Endothelial cell of umbilical vein (primary cell): ENCODE measurements around the gene DISP2. TPM values are rescaled to one million over a fixed set of nuclear protein-coding genes. Genes with fewer than 3 reads are reported as not detected.

Source experiments
- BruUV-seq: library from RNA; stranded (reverse); fragments of 400-500 nt; replicated peaks from 2 replicates; lab custom pipeline; 2021; lab: Mats Ljungman, UMichigan
- CTCF ChIA-PET: fragments of 300-600, 350-600 bp; sonication (Branson Sonifier 250); formaldehyde crosslinking; loops from one replicate; lab custom pipeline; 2021; ENCODE audit warnings: antibody characterized with exemption, inconsistent platforms; lab: Charles Lee
- POLR2A ChIA-PET: fragments of 300-600, 350-600 bp; sonication (Branson Sonifier 250); formaldehyde crosslinking; loops from one replicate; lab custom pipeline; 2021; ENCODE audit warnings: antibody characterized with exemption, inconsistent platforms; lab: Charles Lee
- DNase-seq: peaks from one replicate; pipeline ENCODE4 v3.0.0-alpha.2; 2011; ENCODE audit warnings: low read depth, low spot score
- FAIRE-seq: peaks from 2 replicates; lab custom pipeline; 2011; peaks lifted over from hg19 to GRCh38; lab: Jason Lieb, UNC
- H2AFZ ChIP-seq: 2 replicates; pipeline ENCODE4 v1.6.0; 2012; ENCODE audit warnings: low read depth, low read length, control low read depth, inconsistent platforms
- H3K27ac ChIP-seq: 2 replicates; pipeline ENCODE4 v1.5.1; 2011; ENCODE audit warnings: low read depth, mild to moderate bottlenecking, control low read depth, low read length, moderate library complexity; ENCODE audit not compliant: insufficient read depth
- H3K27me3 ChIP-seq, 2 experiments: 2 replicates each; pipeline versions ENCODE4 v1.6.0 to v1.6.1; 2011; ENCODE audit warnings: low read length in 2 of 2, mixed read lengths in 1 of 2; ENCODE audit not compliant: control insufficient read depth in 2 of 2, insufficient read depth in 2 of 2
- H3K36me3 ChIP-seq, 2 experiments: 2 replicates in 1 of 2; 3 replicates in 1 of 2; pipeline ENCODE4 v1.5.1; 2011; ENCODE audit warnings: low read length in 2 of 2, mild to moderate bottlenecking in 1 of 2, moderate library complexity in 1 of 2; ENCODE audit not compliant: control insufficient read depth in 2 of 2, insufficient read depth in 2 of 2; ENCODE audit errors: extremely low read depth in 1 of 2
- H3K4me1 ChIP-seq: 3 replicates; pipeline ENCODE4 v1.5.1; 2011; ENCODE audit warnings: mild to moderate bottlenecking, low read length; ENCODE audit not compliant: control insufficient read depth, insufficient read depth; ENCODE audit errors: extremely low read depth
- H3K4me2 ChIP-seq: 2 replicates; pipeline ENCODE4 v1.6.1; 2011; ENCODE audit warnings: low read length, control low read depth, mixed read lengths; ENCODE audit not compliant: insufficient read depth
- H3K4me3 ChIP-seq, 3 experiments: fragments of 200-600 bp in 1 of 3; sonication (generic), shearing (Covaris generic) in 1 of 3; replicated peaks in 1 of 3; 2 replicates each; pipeline ENCODE4 v1.5.1; 2011 to 2016; ENCODE audit warnings: control low read depth in 3 of 3, low read length in 3 of 3, mild to moderate bottlenecking in 2 of 3, inconsistent platforms in 1 of 3, low read depth in 1 of 3, moderate library complexity in 1 of 3; ENCODE audit not compliant: insufficient read depth in 1 of 3
- H3K79me2 ChIP-seq: 2 replicates; pipeline ENCODE4 v1.6.0; 2012; ENCODE audit warnings: low read length, inconsistent platforms; ENCODE audit not compliant: control insufficient read depth, insufficient read depth
- H3K9ac ChIP-seq: replicated peaks from 2 replicates; pipeline ENCODE3; 2011; ENCODE audit warnings: low read length, control low read depth; ENCODE audit not compliant: insufficient read depth; ENCODE audit errors: extremely low read depth
- H3K9me1 ChIP-seq: replicated peaks from 3 replicates; pipeline ENCODE4 v1.6.0; 2011; ENCODE audit warnings: mild to moderate bottlenecking, low read length; ENCODE audit not compliant: control insufficient read depth, insufficient read depth; ENCODE audit errors: extremely low read depth
- H3K9me3 ChIP-seq: replicated peaks from 2 replicates; pipeline ENCODE4 v1.5.1; 2012; ENCODE audit warnings: low read length, inconsistent platforms; ENCODE audit not compliant: control insufficient read depth, insufficient read depth
- H4K20me1 ChIP-seq: replicated peaks from 2 replicates; pipeline ENCODE3; 2011; ENCODE audit warnings: mild to moderate bottlenecking, low read length; ENCODE audit not compliant: control insufficient read depth, insufficient read depth; ENCODE audit errors: extremely low read depth
- EZH2 ChIP-seq: IDR thresholded peaks from 2 replicates; pipeline ENCODE4 v1.6.1; 2012; ENCODE audit warnings: borderline replicate concordance, low read depth, mild to moderate bottlenecking, moderate library complexity, low read length, inconsistent platforms; ENCODE audit not compliant: severe bottlenecking
- FOS ChIP-seq: IDR thresholded peaks from 2 replicates; pipeline ENCODE4 v1.6.1; 2011; ENCODE audit warnings: mild to moderate bottlenecking, low read length, moderate library complexity, borderline replicate concordance; ENCODE audit not compliant: insufficient read depth
- GATA2 ChIP-seq: IDR thresholded peaks from 2 replicates; pipeline ENCODE4 v1.7.0; 2011; ENCODE audit warnings: low read depth, mild to moderate bottlenecking, moderate library complexity, mixed read lengths, low read length; ENCODE audit not compliant: insufficient read length, insufficient read depth
- JUN ChIP-seq: IDR thresholded peaks from 2 replicates; pipeline ENCODE4 v1.6.1; 2011; ENCODE audit warnings: borderline replicate concordance, low read depth; ENCODE audit not compliant: insufficient read length, insufficient read depth
- MYC ChIP-seq: IDR thresholded peaks from one replicate; pipeline ENCODE4 v1.6.1; 2011; ENCODE audit warnings: mild to moderate bottlenecking, low read depth, low read length
- POLR2A ChIP-seq: IDR thresholded peaks from 2 replicates; pipeline ENCODE4 v1.6.1; 2012; ENCODE audit warnings: low read depth, mild to moderate bottlenecking, control low read depth, low read length
- POLR2AphosphoS5 ChIP-seq: IDR thresholded peaks from 2 replicates; pipeline ENCODE4 v1.6.1; 2012; ENCODE audit warnings: low read depth, mild to moderate bottlenecking, control low read depth, low read length, moderate library complexity; ENCODE audit not compliant: insufficient read depth
- dilution Hi-C: fragments of 300-500 bp; cut with MboI; formaldehyde crosslinking; loops from one replicate; pipeline ENCODE4 v1.15.0; 2019; ENCODE audit warnings: low sequenced_read_pairs; ENCODE audit not compliant: extremely low pct_ligation_motif_present
- intact Hi-C: fragments of 100-400 bp; cut with micrococcal nuclease; formaldehyde crosslinking; loops from one replicate; pipeline ENCODE4 v1.10.0; 2022
- polyA plus RNA-seq, 4 experiments: library from polyadenylated mRNA; depleted of rRNA in 3 of 4; stranded (reverse) in 3 of 4; unstranded in 1 of 4; fragments of >200 nt; gene quantifications; 2 replicates each; pipeline versions ENCODE4 v1.2.1 to v1.2.3, GENCODE V29; 2011 to 2012; ENCODE audit warnings: missing spikeins in 1 of 4
- total RNA-seq: library from RNA; stranded (reverse); gene quantifications from 2 replicates; pipeline ENCODE4 v1.2.3, GENCODE V29; 2021
- TF ChIP-seq, protein P1 (sequence below), 2 donors: IDR thresholded peaks; 1 replicate in 1 of 2; 2 replicates in 1 of 2; pipeline ENCODE4 v1.5.1; 2011; ENCODE audit warnings: low read length in 2 of 2, mild to moderate bottlenecking in 2 of 2, moderate library complexity in 2 of 2, control low read depth in 1 of 2, inconsistent platforms in 1 of 2, low read depth in 1 of 2; ENCODE audit not compliant: insufficient read depth in 1 of 2; ENCODE audit errors: extremely low read depth in 1 of 2
- TF ChIP-seq, protein P2 (sequence below): IDR thresholded peaks from 2 replicates; pipeline ENCODE4 v1.6.1; 2011; ENCODE audit not compliant: insufficient read depth, insufficient read length

DISP2 gene
- total and polyA plus RNA-seq, 2 donors (not counting 3 experiments of a cell fraction or from before 2014, with no cell fraction given), result 0.10 to 1.2 TPM

DNA sequence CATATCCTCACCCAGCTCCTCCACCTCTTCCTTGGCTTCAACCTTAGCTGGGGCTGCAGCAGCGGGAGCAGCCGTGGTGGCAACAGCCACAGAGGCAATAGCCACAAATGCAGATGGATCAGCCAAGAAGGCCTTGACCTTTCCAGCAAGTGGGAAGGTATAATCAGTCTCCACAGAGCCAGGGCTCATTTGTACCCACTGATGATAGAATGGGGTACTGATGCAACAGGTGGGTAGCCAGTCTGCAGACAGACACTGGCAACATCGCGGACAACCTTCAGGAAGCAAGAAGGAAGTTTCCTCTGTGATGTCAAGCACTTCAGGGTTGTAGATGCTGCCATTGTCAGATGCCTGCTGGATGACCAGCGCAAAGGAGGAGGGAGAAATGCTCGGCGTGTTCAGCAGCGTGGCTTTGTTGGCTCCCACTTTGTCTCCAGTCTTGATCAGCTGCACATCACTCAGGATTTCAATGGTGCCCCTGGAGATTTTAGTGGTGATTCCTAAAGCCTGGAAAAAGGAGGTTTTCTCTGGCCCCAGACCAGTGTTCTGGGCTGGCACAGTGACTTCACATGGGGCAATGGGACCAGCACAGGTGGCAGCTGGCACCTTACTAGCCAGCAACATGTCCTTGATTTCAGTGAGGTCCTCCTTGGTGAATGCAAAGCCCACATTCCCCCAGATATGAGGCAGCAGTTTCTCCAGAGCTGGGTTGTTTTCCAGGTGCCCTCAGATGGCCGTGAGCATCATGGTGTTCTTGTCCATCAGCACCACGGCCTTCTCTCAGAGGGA, 45.5 kb upstream of the DISP2 start:
- H3K27me3 ChIP-seq, result no peaks in the 10 kb centered on the region
- TF ChIP-seq POLR2AphosphoS5, result no peak
- TF ChIP-seq GATA2, result no peak
- no peak for TF ChIP-seq POLR2A
- no peak for TF ChIP-seq MYC
- TF ChIP-seq JUN, result no peak
- TF ChIP-seq, protein P1, sequence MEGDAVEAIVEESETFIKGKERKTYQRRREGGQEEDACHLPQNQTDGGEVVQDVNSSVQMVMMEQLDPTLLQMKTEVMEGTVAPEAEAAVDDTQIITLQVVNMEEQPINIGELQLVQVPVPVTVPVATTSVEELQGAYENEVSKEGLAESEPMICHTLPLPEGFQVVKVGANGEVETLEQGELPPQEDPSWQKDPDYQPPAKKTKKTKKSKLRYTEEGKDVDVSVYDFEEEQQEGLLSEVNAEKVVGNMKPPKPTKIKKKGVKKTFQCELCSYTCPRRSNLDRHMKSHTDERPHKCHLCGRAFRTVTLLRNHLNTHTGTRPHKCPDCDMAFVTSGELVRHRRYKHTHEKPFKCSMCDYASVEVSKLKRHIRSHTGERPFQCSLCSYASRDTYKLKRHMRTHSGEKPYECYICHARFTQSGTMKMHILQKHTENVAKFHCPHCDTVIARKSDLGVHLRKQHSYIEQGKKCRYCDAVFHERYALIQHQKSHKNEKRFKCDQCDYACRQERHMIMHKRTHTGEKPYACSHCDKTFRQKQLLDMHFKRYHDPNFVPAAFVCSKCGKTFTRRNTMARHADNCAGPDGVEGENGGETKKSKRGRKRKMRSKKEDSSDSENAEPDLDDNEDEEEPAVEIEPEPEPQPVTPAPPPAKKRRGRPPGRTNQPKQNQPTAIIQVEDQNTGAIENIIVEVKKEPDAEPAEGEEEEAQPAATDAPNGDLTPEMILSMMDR (IDR thresholded peaks at IDR 0.05; ENCODE audit: extremely low read depth in 1 of 2, insufficient read depth in 1 of 2, low read depth in 1 of 2, low read length in 2 of 2), result no peak
- TF ChIP-seq, protein P2, sequence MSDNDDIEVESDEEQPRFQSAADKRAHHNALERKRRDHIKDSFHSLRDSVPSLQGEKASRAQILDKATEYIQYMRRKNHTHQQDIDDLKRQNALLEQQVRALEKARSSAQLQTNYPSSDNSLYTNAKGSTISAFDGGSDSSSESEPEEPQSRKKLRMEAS, result no peak
- no peak for TF ChIP-seq FOS
- no peak for TF ChIP-seq EZH2
- FAIRE-seq (no peak), DNase-seq (no peak)
- H3K36me3 ChIP-seq, result no peaks in the 10 kb centered on the region
- H3K79me2 ChIP-seq, result no peaks in the 10 kb centered on the region
- BruUV-seq, result no TSS peak
- H3K9ac ChIP-seq, result no peak overlapping the region
- POLR2A ChIA-PET, result interaction anchor here (0.7 kb wide), 2 partner anchors 27 to 102 kb away, joined by 3 read pairs; no protein-coding TSS in a partner anchor
- no peak overlapping the region for H2AFZ ChIP-seq
- CTCF ChIA-PET, result interaction anchor here (0.7 to 15.0 kb wide), 11 partner anchors 10 to 95 kb away, joined by 3 to 403 read pairs (median 6); partner anchors contain the start of gene CCDC9B
- no peaks in the 10 kb centered on the region for H3K9me1 ChIP-seq
- peaks cover 24% of the 10 kb centered on the region for H3K4me1 ChIP-seq
- no peaks in the 10 kb centered on the region for H3K9me3 ChIP-seq
- no peak overlapping the region for H3K27ac ChIP-seq
- dilution Hi-C loops (no loop called here), intact Hi-C loops (no loop called here)
- H3K4me2 ChIP-seq, result no peak overlapping the region
- no peak overlapping the region for H3K4me3 ChIP-seq
- no peaks in the 10 kb centered on the region for H4K20me1 ChIP-seq
